Gastroesophageal sphincter (tissue), 3 donors: ENCODE data around the gene PHLDB2.

Experiments used
- EP300 ChIP-seq: sonication (generic); formaldehyde crosslinking; IDR thresholded peaks from one replicate; pipeline ENCODE4 v1.6.1; 2017; ENCODE audit warnings: antibody characterized with exemption, mild to moderate bottlenecking
- POLR2A ChIP-seq, 2 donors: fragments of 450-650 bp; IDR thresholded peaks; one replicate each; pipeline ENCODE4 v1.6.1; 2017; ENCODE audit warnings: antibody characterized with exemption in 2 of 2, mild to moderate bottlenecking in 2 of 2, moderate library complexity in 1 of 2
- POLR2AphosphoS5 ChIP-seq: sonication (generic); formaldehyde crosslinking; IDR thresholded peaks from one replicate; pipeline ENCODE4 v1.6.1; 2017; ENCODE audit warnings: antibody characterized with exemption
- TF ChIP-seq, protein P1 (sequence below), 4 experiments: fragments of 200-600 bp in 2 of 4; fragments of 450-650 bp in 2 of 4; sonication (generic) in 1 of 4; IDR thresholded peaks; one replicate each; pipeline ENCODE4 v1.5.1; 2017 to 2019; ENCODE audit warnings: antibody characterized with exemption in 4 of 4, mild to moderate bottlenecking in 2 of 4, moderate library complexity in 2 of 4

DNA sequence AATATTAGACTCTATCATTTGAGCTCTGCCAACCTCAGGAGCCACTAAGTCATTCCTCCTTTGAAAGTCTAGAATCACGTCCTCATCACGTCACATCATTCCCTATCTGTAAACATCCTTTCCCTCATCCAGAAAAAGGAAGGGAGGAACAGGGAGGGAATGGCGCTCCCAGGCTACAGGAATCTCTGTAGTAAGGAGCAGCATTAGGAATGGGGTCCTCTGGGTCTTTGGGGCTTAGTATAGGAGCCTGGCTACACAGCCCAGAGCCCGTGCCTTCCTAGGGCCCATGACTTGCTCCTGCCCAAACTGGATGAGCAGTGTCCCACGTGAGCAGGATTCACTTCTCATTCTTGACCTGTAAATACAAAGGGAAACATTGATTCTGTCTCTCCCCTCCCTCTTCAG lies 141.3 kb downstream of the PHLDB2 start:
- TF ChIP-seq, protein P1, sequence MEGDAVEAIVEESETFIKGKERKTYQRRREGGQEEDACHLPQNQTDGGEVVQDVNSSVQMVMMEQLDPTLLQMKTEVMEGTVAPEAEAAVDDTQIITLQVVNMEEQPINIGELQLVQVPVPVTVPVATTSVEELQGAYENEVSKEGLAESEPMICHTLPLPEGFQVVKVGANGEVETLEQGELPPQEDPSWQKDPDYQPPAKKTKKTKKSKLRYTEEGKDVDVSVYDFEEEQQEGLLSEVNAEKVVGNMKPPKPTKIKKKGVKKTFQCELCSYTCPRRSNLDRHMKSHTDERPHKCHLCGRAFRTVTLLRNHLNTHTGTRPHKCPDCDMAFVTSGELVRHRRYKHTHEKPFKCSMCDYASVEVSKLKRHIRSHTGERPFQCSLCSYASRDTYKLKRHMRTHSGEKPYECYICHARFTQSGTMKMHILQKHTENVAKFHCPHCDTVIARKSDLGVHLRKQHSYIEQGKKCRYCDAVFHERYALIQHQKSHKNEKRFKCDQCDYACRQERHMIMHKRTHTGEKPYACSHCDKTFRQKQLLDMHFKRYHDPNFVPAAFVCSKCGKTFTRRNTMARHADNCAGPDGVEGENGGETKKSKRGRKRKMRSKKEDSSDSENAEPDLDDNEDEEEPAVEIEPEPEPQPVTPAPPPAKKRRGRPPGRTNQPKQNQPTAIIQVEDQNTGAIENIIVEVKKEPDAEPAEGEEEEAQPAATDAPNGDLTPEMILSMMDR (IDR thresholded peaks at IDR 0.05), result no peak
- no peak for TF ChIP-seq EP300
- no peak for TF ChIP-seq POLR2AphosphoS5
- TF ChIP-seq POLR2A (IDR thresholded peaks at IDR 0.05), result no peak
